Neural cell (in vitro differentiated cells): Measurements from ENCODE around the gene MBNL3.

Experiments used
- EP300 ChIP-seq: fragments of 450-650 bp; conservative IDR thresholded peaks from 2 replicates; pipeline ENCODE4 v1.6.1; 2014; ENCODE audit warnings: antibody characterized with exemption, mild to moderate bottlenecking, moderate library complexity; ENCODE audit not compliant: poor library complexity, severe bottlenecking
- EZH2 ChIP-seq: fragments of 200-600, 300-800 bp; shearing (Covaris generic), sonication (generic); IDR thresholded peaks from 2 replicates; pipeline ENCODE4 v1.6.1; 2014; ENCODE audit warnings: antibody characterized with exemption, low read length, borderline replicate concordance, mild to moderate bottlenecking; ENCODE audit not compliant: insufficient read depth, poor library complexity, severe bottlenecking
- RAD21 ChIP-seq: fragments of 450-650 bp; conservative IDR thresholded peaks from 2 replicates; pipeline ENCODE4 v1.6.1; 2014; ENCODE audit warnings: antibody characterized with exemption, mild to moderate bottlenecking, moderate library complexity
- TF ChIP-seq, protein P1 (sequence below): fragments of 450-650 bp; IDR thresholded peaks from 2 replicates; pipeline ENCODE4 v1.5.1; 2014; ENCODE audit warnings: antibody characterized with exemption, mild to moderate bottlenecking, moderate library complexity; ENCODE audit not compliant: poor library complexity, severe bottlenecking

DNA sequence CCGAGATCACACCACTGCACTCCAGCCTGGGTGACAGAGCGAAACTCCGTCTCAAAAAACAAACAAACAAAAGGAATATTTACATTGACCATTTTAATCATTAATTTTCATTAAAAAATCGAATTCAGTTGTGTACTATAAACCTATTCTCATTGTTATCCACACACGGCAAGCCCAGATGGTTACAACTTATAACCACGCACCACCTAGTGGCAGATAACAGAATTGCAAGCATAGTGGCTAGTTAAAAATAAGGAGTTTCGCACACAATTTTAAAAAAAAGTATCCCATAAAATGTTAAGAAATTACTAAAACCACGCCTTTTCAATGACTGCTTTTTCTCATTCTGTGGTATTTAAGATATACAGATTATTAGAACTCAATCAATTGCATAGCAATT, 25.4 kb downstream of the MBNL3 start:
- TF ChIP-seq, protein P1, sequence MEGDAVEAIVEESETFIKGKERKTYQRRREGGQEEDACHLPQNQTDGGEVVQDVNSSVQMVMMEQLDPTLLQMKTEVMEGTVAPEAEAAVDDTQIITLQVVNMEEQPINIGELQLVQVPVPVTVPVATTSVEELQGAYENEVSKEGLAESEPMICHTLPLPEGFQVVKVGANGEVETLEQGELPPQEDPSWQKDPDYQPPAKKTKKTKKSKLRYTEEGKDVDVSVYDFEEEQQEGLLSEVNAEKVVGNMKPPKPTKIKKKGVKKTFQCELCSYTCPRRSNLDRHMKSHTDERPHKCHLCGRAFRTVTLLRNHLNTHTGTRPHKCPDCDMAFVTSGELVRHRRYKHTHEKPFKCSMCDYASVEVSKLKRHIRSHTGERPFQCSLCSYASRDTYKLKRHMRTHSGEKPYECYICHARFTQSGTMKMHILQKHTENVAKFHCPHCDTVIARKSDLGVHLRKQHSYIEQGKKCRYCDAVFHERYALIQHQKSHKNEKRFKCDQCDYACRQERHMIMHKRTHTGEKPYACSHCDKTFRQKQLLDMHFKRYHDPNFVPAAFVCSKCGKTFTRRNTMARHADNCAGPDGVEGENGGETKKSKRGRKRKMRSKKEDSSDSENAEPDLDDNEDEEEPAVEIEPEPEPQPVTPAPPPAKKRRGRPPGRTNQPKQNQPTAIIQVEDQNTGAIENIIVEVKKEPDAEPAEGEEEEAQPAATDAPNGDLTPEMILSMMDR, result no peak
- TF ChIP-seq RAD21, result no peak
- TF ChIP-seq EP300, result no peak
- no peak for TF ChIP-seq EZH2
